Bronchial epithelial cell (primary cell): ENCODE data around the gene SEPTIN8. TPM values are rescaled to one million over a fixed set of nuclear protein-coding genes. Genes with fewer than 3 reads are reported as not detected.
"Not testable (repeated sequence)": the region's sequence is repeated elsewhere in the genome, so short reads cannot be mapped to it uniquely, and the experiment has no call there.

Source experiments
- DNase-seq: peaks from one replicate; pipeline ENCODE4 v3.0.0-alpha.2; 2010; ENCODE audit warnings: low read depth
- FAIRE-seq: peaks from 2 replicates; lab custom pipeline; 2011; peaks lifted over from hg19 to GRCh38; lab: Jason Lieb, UNC
- H3K27me3 ChIP-seq: 2 replicates; pipeline ENCODE4 v1.5.1; 2011; ENCODE audit warnings: low read length; ENCODE audit not compliant: control insufficient read depth, insufficient read depth
- H3K36me3 ChIP-seq: 2 replicates; pipeline ENCODE4 v1.5.1; 2011; ENCODE audit warnings: low read length; ENCODE audit not compliant: control insufficient read depth, insufficient read depth
- H3K4me3 ChIP-seq: 2 replicates; pipeline ENCODE4 v1.5.1; 2011; ENCODE audit warnings: mild to moderate bottlenecking, low read depth, low read length, control low read depth
- total RNA-seq: library from RNA; depleted of rRNA; stranded (reverse); fragments of >200 nt; gene quantifications from 2 replicates; pipeline ENCODE4 v1.2.1, GENCODE V29; 2014
- TF ChIP-seq, protein P1 (sequence below): IDR thresholded peaks from 2 replicates; pipeline ENCODE4 v1.5.1; 2011; ENCODE audit warnings: mild to moderate bottlenecking, moderate library complexity, low read length, control low read depth, inconsistent platforms; ENCODE audit not compliant: insufficient read depth, severe bottlenecking

The SEPTIN8 gene
- total RNA-seq, 1 donor from 2014 or later, result 22.6 TPM

GRCh38 chr5:132808448-132808847 lies 31.4 kb upstream of the SEPTIN8 start:
- DNase-seq, result no peak
- Histone ChIP-seq H3K36me3 (no peaks in the 10 kb centered on the region), H3K27me3 (peaks cover 5% of the 10 kb centered on the region), H3K4me3 (no peak overlapping the region)
- TF ChIP-seq, protein P1, sequence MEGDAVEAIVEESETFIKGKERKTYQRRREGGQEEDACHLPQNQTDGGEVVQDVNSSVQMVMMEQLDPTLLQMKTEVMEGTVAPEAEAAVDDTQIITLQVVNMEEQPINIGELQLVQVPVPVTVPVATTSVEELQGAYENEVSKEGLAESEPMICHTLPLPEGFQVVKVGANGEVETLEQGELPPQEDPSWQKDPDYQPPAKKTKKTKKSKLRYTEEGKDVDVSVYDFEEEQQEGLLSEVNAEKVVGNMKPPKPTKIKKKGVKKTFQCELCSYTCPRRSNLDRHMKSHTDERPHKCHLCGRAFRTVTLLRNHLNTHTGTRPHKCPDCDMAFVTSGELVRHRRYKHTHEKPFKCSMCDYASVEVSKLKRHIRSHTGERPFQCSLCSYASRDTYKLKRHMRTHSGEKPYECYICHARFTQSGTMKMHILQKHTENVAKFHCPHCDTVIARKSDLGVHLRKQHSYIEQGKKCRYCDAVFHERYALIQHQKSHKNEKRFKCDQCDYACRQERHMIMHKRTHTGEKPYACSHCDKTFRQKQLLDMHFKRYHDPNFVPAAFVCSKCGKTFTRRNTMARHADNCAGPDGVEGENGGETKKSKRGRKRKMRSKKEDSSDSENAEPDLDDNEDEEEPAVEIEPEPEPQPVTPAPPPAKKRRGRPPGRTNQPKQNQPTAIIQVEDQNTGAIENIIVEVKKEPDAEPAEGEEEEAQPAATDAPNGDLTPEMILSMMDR, result no peak
- FAIRE-seq, result no peak

DNA sequence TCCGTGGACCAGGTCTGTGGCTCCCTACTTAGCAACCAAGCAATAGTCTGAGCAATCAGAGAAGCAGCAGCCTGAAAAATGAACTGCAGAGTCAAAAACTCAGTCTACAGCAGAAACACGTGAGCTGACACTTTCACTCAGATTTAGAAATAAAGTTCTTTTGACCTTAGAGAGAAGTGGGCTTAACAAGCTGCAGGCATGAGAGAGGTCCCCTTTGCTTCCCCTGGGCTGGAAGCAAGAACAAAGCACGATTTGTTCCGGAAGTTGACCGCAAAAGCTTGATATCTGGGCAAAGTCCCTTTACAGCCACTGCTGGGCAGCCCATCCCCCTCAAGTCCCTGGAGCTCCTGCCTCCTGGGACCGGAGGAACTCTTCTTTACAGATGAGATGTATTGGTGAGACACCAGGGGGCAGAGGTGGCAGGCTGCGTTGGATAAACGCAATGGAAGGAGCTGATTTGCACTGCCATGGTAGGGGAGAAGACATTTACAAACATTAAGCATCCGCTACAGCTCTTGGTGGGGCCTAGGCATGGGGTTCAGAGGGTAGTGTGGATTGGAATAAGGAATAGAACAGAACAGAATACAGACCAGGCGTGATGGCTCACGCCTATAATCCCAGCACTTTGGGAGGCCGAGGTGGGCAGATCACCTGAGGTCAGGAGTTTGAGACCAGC lies 30.3 kb upstream of the SEPTIN8 start:
- DNase-seq (no peak), FAIRE-seq (no peak)
- Histone ChIP-seq H3K36me3 (no peaks in the 10 kb centered on the region), H3K27me3 (peaks cover 2% of the 10 kb centered on the region), H3K4me3 (no peak overlapping the region)
- TF ChIP-seq, protein P1, result no peak

DNA sequence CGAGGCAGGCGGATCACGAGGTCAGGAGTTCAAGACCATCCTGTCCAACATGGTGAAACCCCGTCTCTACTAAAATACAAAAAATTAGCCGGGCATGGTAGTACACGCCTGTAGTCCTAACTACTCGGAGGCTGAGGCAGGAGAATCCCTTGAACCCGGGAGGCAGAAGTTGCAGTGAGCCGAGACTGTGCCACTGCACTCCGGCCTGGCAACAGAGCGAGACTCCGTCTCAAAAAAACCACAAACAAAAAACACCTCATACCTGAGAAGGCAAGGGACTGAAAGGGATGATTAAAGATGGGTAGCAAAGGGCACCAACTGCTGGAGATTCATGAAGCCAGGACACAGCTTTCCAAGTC lies 29.7 kb upstream of the SEPTIN8 start:
- not testable (repeated sequence) for H3K27me3 ChIP-seq, H3K36me3 ChIP-seq, H3K4me3 ChIP-seq, FAIRE-seq, DNase-seq

DNA sequence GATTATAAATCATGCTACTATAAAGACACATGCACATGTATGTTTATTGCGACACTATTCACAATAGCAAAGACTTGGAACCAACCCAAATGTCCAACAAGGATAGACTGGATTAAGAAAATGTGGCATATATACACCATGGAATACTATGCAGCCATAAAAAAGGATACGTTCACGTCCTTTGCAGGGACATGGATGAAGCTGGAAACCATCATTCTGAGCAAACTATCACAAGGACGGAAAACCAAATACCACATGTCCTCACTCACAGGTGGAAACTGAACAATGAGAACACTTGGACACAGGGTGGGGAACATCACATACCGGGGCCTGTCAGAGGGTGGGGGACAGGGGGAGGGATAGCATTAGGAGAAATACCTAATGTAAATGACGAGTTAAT lies 28.8 kb upstream of the SEPTIN8 start:
- FAIRE-seq, H3K4me3 ChIP-seq, H3K36me3 ChIP-seq: not testable (repeated sequence)

GRCh38 chr5:132804219-132804618 lies 27.2 kb upstream of the SEPTIN8 start:
- H3K27me3 ChIP-seq, H3K36me3 ChIP-seq, FAIRE-seq, H3K4me3 ChIP-seq, DNase-seq: not testable (repeated sequence)

More for the DNA sequence above, 28.8 kb upstream of the SEPTIN8 start:
- not testable (repeated sequence) for H3K27me3 ChIP-seq, DNase-seq

- not testable (repeated sequence) for H3K27me3 ChIP-seq, FAIRE-seq, DNase-seq
Measured at GRCh38 chr5:132802685-132803066, 25.6 kb upstream of the SEPTIN8 start.

GRCh38 chr5:132802044-132802684 lies 25.1 kb upstream of the SEPTIN8 start:
- H3K27me3 ChIP-seq, result no peaks in the 10 kb centered on the region
- H3K4me3 ChIP-seq, result no peak overlapping the region
- DNase-seq (no peak), FAIRE-seq (no peak)
- H3K36me3 ChIP-seq, result no peaks in the 10 kb centered on the region
- TF ChIP-seq, protein P1, result no peak

More at GRCh38 chr5:132802685-132803066, 25.6 kb upstream of the SEPTIN8 start:
- H3K36me3 ChIP-seq, H3K4me3 ChIP-seq: not testable (repeated sequence)
